ENCODE data around the gene C14orf119. TPM values are rescaled to one million over a fixed set of nuclear protein-coding genes. Genes with fewer than 3 reads are reported as not detected.

C14orf119 gene
- total RNA-seq, 1 donor from 2014 or later = 50.3 TPM

GRCh38 chr14:23104591-23105347, 9.5 kb downstream of the C14orf119 start, which contains the start of gene CIROP:
TSS of gene CIROP (minus strand) at chr14:23104989. CDS start at chr14:23104920, 69 bp downstream.
- intact Hi-C loops (cut with micrococcal nuclease) = loop anchor here (5.0 kb wide), 1 partner anchor 37 kb away; no protein-coding TSS in a partner anchor

- intact Hi-C loops (cut with micrococcal nuclease) = loop anchor here (5.0 kb wide), 1 partner anchor 38 kb away; no protein-coding TSS in a partner anchor
Measured at GRCh38 chr14:23105348-23105824, 10.1 kb downstream of the C14orf119 start.

GRCh38 chr14:23106747-23107045, 11.4 kb downstream of the C14orf119 start:
- intact Hi-C loops (cut with micrococcal nuclease) = loop anchor here (5.0 kb wide), 1 partner anchor 39 kb away; no protein-coding TSS in a partner anchor

- intact Hi-C loops (cut with micrococcal nuclease) = loop anchor here (2.0 to 5.0 kb wide), 2 partner anchors 31 to 40 kb away; no protein-coding TSS in a partner anchor
Measured at GRCh38 chr14:23107620-23108019, 12.3 kb downstream of the C14orf119 start.

- intact Hi-C loops (cut with micrococcal nuclease) = loop anchor here (2.0 to 5.0 kb wide), 2 partner anchors 31 to 41 kb away; no protein-coding TSS in a partner anchor
Measured at GRCh38 chr14:23108169-23108568, 12.9 kb downstream of the C14orf119 start.

GRCh38 chr14:23109769-23110168, 14.5 kb downstream of the C14orf119 start:
- intact Hi-C loops (cut with micrococcal nuclease) = loop anchor here (1.0 to 5.0 kb wide), 3 partner anchors 33 to 123 kb away; no protein-coding TSS in a partner anchor

- intact Hi-C loops (cut with micrococcal nuclease) = no loop called here
Measured at GRCh38 chr14:23110579-23111365, 15.5 kb downstream of the C14orf119 start.

GRCh38 chr14:23112359-23113178, 17.3 kb downstream of the C14orf119 start:
- intact Hi-C loops (cut with micrococcal nuclease) = no loop called here

GRCh38 chr14:23113431-23114119, 18.3 kb downstream of the C14orf119 start:
- intact Hi-C loops (cut with micrococcal nuclease) = no loop called here

- intact Hi-C loops (cut with micrococcal nuclease) = no loop called here
Measured at GRCh38 chr14:23114120-23114458, 18.8 kb downstream of the C14orf119 start.

- intact Hi-C loops (cut with micrococcal nuclease) = no loop called here
Measured at GRCh38 chr14:23114669-23115038, 19.3 kb downstream of the C14orf119 start.

- intact Hi-C loops (cut with micrococcal nuclease) = no loop called here
Measured at GRCh38 chr14:23115039-23115731, 19.9 kb downstream of the C14orf119 start.

- intact Hi-C loops (cut with micrococcal nuclease) = no loop called here
Measured at GRCh38 chr14:23115918-23116317, 20.6 kb downstream of the C14orf119 start.

- intact Hi-C loops (cut with micrococcal nuclease) = no loop called here
Measured at GRCh38 chr14:23117371-23118020, 22.2 kb downstream of the C14orf119 start.

- intact Hi-C loops (cut with micrococcal nuclease) = no loop called here
Measured at GRCh38 chr14:23118506-23119362, 23.4 kb downstream of the C14orf119 start, which contains the start of gene CEBPE. TSS of gene CEBPE (minus strand) at chr14:23119255. CDS start at chr14:23119091, 164 bp downstream.

- intact Hi-C loops (cut with micrococcal nuclease) = loop anchor here (1.0 to 10.0 kb wide), 10 partner anchors 24 to 435 kb away; partner anchors contain the start of genes ACIN1, C14orf119, HOMEZ and PABPN1
Measured at GRCh38 chr14:23119363-23120327, 24.3 kb downstream of the C14orf119 start.
